ENCODE measurements around the gene ACAP2. TPM values are rescaled to one million over a fixed set of nuclear protein-coding genes. Genes with fewer than 3 reads are reported as not detected.

Gene ACAP2
- total RNA-seq, 1 donor from 2014 or later = 20.4 TPM

DNA sequence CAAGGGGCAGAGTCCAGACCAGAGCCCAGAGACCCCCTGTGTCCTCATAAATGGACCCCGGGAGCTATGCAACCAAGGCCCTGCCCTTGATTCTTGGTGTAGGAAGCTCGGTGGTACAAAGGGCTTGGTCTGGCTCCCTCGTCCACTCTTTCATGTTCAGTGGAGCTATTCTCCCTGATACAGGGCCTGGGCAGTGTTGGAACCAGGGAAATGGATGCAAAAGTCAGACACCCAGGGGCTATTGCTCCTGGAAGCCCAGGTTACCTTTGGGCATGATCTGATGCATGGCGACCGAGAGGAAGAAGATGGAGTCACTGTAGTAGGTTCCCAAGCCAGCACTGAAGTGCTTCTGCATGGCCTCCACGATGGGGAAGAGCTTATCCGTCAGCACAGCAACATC, 216.4 kb downstream of the ACAP2 start:
- TF ChIP-seq, protein P1, sequence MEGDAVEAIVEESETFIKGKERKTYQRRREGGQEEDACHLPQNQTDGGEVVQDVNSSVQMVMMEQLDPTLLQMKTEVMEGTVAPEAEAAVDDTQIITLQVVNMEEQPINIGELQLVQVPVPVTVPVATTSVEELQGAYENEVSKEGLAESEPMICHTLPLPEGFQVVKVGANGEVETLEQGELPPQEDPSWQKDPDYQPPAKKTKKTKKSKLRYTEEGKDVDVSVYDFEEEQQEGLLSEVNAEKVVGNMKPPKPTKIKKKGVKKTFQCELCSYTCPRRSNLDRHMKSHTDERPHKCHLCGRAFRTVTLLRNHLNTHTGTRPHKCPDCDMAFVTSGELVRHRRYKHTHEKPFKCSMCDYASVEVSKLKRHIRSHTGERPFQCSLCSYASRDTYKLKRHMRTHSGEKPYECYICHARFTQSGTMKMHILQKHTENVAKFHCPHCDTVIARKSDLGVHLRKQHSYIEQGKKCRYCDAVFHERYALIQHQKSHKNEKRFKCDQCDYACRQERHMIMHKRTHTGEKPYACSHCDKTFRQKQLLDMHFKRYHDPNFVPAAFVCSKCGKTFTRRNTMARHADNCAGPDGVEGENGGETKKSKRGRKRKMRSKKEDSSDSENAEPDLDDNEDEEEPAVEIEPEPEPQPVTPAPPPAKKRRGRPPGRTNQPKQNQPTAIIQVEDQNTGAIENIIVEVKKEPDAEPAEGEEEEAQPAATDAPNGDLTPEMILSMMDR (IDR thresholded peaks at IDR 0.05) = no peak
- Histone ChIP-seq H3K4me3 (no peak overlapping the region), H3K36me3 (no peaks in the 10 kb centered on the region), H3K4me1 (peaks cover 21 to 30% of the 10 kb centered on the region in 2 donors), H3K27ac (no peak overlapping the region), H3K27me3 (no peaks in the 10 kb centered on the region), H3K9me3 (peaks cover 0 to 6% of the 10 kb centered on the region in 2 donors)
- intact Hi-C loops (cut with DNase I) = no loop called here
- DNase-seq (ENCODE audit: low spot score in 2 of 2) = no peak

DNA sequence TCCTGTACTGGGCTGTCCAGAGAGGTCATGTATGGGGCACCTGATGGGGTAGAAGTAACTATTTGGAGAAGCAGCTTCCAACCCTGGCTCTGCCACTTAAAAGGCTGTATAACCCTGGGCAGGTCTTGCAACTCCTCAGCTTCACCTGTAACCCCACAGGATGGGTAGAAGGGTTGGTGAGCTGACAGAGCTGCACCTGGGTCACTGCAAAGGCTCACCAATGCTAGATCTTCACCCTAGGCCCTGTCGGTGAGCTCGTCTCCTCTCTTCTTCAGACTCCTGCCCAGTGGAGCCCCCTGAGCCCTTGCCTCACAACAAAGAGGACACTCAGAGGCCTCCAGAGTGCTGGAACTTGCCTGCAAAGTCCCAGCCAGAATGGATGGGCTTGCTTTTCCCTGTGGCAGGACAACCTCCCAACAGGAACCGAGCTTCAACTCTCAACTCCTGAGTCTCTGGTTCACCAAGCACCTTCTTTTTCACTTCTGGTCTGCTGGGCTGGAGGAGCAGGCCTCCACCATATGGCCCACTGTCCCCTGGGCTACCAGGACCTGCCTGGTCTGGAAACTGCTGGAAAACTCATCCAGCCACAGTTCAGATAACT, 217.7 kb downstream of the ACAP2 start:
- Histone ChIP-seq H3K27ac (peak overlapping the region; percentile 90 to 92), H3K27me3 (no peaks in the 10 kb centered on the region), H3K9me3 (no peaks in the 10 kb centered on the region), H3K4me1 (peaks cover 24 to 34% of the 10 kb centered on the region in 2 donors), H3K4me3 (no peak overlapping the region), H3K36me3 (no peaks in the 10 kb centered on the region)
- intact Hi-C loops (cut with DNase I) = loop anchor here (1.0 to 5.0 kb wide), 3 partner anchors 16 to 75 kb away; no protein-coding TSS in a partner anchor
- DNase-seq (ENCODE audit: low spot score in 2 of 2) = peak in 1 of 2 donors; percentile 51
- TF ChIP-seq, protein P1 (IDR thresholded peaks at IDR 0.05) = no peak

Other genes starting within 250 kb of the ACAP2 start
- 41.0 TPM for gene XXYLT1, start 171.9 kb downstream of the ACAP2 start, total RNA-seq
- gene PPP1R2, start 100.3 kb upstream of the ACAP2 start, total RNA-seq = 62.3 TPM
- 236 TPM for gene APOD, start 140.9 kb upstream of the ACAP2 start, total RNA-seq

All from ascending aorta (tissue), 2 donors.